Upper lobe of left lung (tissue), 4 donors: ENCODE measurements around the gene F12.

ENCODE experiments used
- CTCF ChIP-seq, 6 experiments: fragments of 450-650 bp in 4 of 6; fragments of 200-600 bp in 2 of 6; sonication (generic) in 2 of 6; IDR thresholded peaks; one replicate each; pipeline ENCODE4 v1.5.1; 2016 to 2019; ENCODE audit warnings: antibody characterized with exemption in 6 of 6
- EP300 ChIP-seq, 4 donors: sonication (generic); formaldehyde crosslinking; IDR thresholded peaks; one replicate each; pipeline ENCODE4 v1.5.1; 2017; ENCODE audit warnings: antibody characterized with exemption in 4 of 4, control low read depth in 2 of 4

- TF ChIP-seq CTCF (IDR thresholded peaks at IDR 0.05): no peak
- TF ChIP-seq EP300 (IDR thresholded peaks at IDR 0.05): no peak
Measured at GRCh38 chr5:177373806-177374205, 35.6 kb downstream of the F12 start.
